GM12874 (cell line): Measurements from ENCODE around the gene SPN.

ENCODE experiments used
- TF ChIP-seq, protein P1 (sequence below): IDR thresholded peaks from 2 replicates; pipeline ENCODE4 v1.5.1; 2011; ENCODE audit warnings: low read depth, mild to moderate bottlenecking, control low read depth, low read length, moderate library complexity; ENCODE audit not compliant: insufficient read depth

The SPN gene

DNA sequence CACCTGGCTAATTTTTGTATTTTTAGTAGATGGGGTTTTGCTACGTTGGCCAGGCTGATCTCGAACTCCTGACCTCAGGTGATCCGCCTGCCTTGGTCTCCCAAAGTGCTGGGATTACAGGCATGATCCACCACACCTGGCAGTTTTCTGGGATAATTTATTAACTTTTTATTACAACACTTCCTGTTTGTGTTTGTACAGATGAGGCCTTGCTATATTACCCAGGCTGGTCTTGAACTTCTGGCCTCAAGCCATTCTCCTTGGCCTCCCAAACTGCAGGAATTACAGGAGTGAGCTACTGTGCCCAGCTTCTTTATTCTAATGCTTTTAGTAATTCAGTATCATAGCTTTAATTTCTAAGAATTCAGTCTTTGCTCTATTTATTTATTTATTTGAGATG, 16.1 kb upstream of the SPN start:
- TF ChIP-seq, protein P1, sequence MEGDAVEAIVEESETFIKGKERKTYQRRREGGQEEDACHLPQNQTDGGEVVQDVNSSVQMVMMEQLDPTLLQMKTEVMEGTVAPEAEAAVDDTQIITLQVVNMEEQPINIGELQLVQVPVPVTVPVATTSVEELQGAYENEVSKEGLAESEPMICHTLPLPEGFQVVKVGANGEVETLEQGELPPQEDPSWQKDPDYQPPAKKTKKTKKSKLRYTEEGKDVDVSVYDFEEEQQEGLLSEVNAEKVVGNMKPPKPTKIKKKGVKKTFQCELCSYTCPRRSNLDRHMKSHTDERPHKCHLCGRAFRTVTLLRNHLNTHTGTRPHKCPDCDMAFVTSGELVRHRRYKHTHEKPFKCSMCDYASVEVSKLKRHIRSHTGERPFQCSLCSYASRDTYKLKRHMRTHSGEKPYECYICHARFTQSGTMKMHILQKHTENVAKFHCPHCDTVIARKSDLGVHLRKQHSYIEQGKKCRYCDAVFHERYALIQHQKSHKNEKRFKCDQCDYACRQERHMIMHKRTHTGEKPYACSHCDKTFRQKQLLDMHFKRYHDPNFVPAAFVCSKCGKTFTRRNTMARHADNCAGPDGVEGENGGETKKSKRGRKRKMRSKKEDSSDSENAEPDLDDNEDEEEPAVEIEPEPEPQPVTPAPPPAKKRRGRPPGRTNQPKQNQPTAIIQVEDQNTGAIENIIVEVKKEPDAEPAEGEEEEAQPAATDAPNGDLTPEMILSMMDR: no peak

GRCh38 chr16:29649588-29650494, 13.2 kb upstream of the SPN start:
- TF ChIP-seq, protein P1: no peak

DNA sequence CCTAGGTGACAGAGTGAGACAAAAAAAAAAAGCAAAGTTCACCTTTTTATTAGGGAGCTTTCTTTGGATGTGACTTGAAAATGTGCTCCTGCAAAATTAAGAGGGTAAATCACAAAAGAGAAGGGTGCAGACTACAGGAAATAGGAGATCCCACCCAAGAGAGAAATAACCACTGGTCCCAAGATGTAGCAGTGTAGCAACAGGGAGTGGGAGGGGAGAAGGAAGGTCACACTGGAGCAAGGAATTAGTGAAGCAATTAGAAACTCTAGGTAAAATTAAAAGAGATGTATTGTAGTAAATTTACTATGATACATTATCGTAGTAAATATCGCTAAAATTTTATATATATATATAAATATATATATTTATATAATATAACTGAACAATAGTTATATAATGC, 12.3 kb upstream of the SPN start:
- TF ChIP-seq, protein P1: no peak

DNA sequence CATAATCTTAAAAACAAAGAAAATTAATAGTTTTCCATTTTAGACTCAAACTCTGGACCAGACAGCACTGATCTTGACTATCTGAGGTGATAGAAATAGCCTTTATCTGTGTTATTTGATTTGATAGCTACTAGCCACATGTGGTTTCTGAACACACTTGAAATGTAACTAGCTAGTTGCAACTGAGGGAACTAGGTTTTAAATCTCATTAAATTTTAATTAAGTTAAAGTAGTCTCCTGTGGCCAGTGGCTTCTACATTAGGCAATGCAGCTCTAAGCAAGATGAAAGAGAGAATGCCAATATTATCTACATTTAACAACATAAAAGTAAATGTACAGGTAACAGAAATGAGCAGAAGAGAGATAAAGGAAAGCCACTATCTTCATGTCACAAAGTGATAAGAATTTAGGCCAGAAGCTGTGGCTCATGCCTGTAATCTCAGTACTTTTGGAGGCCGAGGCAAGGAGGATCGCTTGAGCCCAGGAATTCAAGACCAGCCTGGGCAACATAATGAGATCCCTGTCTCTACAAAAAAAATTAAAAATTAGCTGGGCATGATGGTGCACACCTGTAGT, 11.2 kb upstream of the SPN start:
- TF ChIP-seq, protein P1: no peak

- TF ChIP-seq, protein P1: no peak
Measured at GRCh38 chr16:29653471-29653870, 9.6 kb upstream of the SPN start.

DNA sequence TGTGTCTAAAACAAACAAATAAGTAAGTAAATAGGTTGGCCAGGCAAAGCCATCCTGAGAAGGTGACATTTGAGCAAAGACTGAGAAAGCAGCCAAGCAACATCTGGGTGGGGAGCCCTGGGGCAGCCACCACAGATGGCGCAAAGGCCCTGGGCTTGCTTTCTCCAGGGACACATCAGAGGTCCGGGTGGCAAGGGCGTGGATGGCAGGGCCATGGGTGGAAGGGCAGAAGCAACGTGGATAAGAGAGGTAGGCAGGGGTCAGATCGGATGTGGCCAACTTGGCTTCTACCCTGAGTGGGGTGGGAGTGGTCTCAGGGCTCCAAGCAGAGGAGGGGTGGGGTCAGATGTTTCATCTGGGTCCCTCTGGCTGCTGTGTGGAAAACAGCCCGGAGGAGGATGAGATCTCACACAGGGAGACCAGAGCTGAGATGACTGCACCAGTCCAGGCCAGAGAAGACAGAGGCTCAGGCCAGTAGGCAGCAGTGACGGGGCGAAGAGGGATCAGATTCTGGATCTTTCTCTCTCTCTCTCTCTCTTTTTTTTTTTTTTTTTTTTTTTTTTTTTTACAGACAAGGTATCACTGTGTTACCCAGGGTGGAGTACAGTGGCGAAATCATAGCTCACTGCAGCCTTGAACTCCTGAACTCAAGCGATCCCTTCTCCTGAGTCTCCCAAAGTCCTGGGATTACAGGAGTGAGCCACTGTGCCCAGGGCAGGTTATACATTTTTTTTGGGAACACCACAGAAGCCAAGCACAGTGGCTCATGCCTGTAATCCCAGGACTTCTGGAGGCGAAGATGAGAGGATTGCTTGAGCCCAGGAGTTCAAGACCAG, 6.1 kb upstream of the SPN start:
- TF ChIP-seq, protein P1: no peak

GRCh38 chr16:29658705-29659104, 4.3 kb upstream of the SPN start:
- TF ChIP-seq, protein P1: no peak
